Kidney (tissue), 14 donors: ENCODE measurements around the gene BCAS3. TPM values are rescaled to one million over a fixed set of nuclear protein-coding genes. Genes with fewer than 3 reads are reported as not detected.

Source experiments
- DNase-seq, 5 donors: peaks; one replicate each; pipeline ENCODE4 v3.0.0-alpha.2; 2013 to 2020
- FAIRE-seq: peaks from 2 replicates; lab custom pipeline; 2012; peaks lifted over from hg19 to GRCh38; lab: Jason Lieb, UNC
- H3K27ac ChIP-seq, 2 donors: one replicate each; pipeline ENCODE4 v1.7.0; 2013; ENCODE audit warnings: low read depth in 2 of 2, low read length in 2 of 2, inconsistent platforms in 1 of 2
- H3K27me3 ChIP-seq: one replicate; pipeline ENCODE4 v1.7.1; 2013; ENCODE audit warnings: low read length, inconsistent platforms; ENCODE audit not compliant: control insufficient read depth, insufficient read depth
- H3K36me3 ChIP-seq, 3 donors: one replicate each; pipeline versions ENCODE4 v1.7.0 to v1.7.1; 2013; ENCODE audit warnings: low read length in 3 of 3, control low read depth in 1 of 3, inconsistent platforms in 1 of 3; ENCODE audit not compliant: insufficient read depth in 3 of 3, control insufficient read depth in 2 of 3
- H3K4me1 ChIP-seq, 3 donors: one replicate each; pipeline versions ENCODE4 v1.7.0 to v1.7.1; 2013; ENCODE audit warnings: low read length in 3 of 3, inconsistent platforms in 1 of 3, low read depth in 1 of 3; ENCODE audit not compliant: control insufficient read depth in 2 of 3, insufficient read depth in 2 of 3
- H3K4me3 ChIP-seq, 3 donors: one replicate each; pipeline versions ENCODE4 v1.7.0 to v1.8.1; 2013; ENCODE audit warnings: low read length in 3 of 3, control low read depth in 1 of 3, inconsistent platforms in 1 of 3
- H3K9ac ChIP-seq, 3 donors: one replicate each; pipeline versions ENCODE4 v1.7.0 to v1.7.1; 2013; ENCODE audit warnings: low read length in 3 of 3, control low read depth in 1 of 3, inconsistent platforms in 1 of 3
- H3K9me3 ChIP-seq, 3 donors: one replicate each; pipeline versions ENCODE4 v1.7.0 to v1.7.1; 2013; ENCODE audit warnings: low read length in 3 of 3, control low read depth in 1 of 3, inconsistent platforms in 1 of 3; ENCODE audit not compliant: control insufficient read depth in 2 of 3, insufficient read depth in 1 of 3
- intact Hi-C: fragments of 100-400 bp; cut with DNase I; formaldehyde crosslinking; loops from one replicate; pipeline ENCODE4 v1.11.1; 2022
- polyA plus RNA-seq: library from polyadenylated mRNA; stranded (reverse); fragments of 350-450 nt; fragmentation: Illumina TruSeq; extraction: RNeasy Lipid Tissue Mini Kit (QIAGEN cat#74804); gene quantifications from one replicate; pipeline ENCODE4 v1.2.3, GENCODE V29; 2014; ENCODE audit warnings: low read depth, low replicate concordance; ENCODE audit not compliant: insufficient read depth
- total RNA-seq: library from RNA; stranded (reverse); fragmentation: NEBNext Ultra II Directional; extraction: Animal tissue kit (Norgen Biotek cat#: 25700); gene quantifications from one replicate; pipeline ENCODE4 v1.2.1, GENCODE V29; 2021
- TF ChIP-seq, protein P1 (sequence below): IDR thresholded peaks from 3 replicates; pipeline ENCODE4 v1.5.1; 2012; ENCODE audit warnings: mild to moderate bottlenecking, moderate library complexity, borderline replicate concordance; ENCODE audit not compliant: insufficient read depth; ENCODE audit errors: extremely low read depth
- donor health status: control.
- donor health status: control.
- donor health status: control.
- donor health status: control.
- donor health status: control.
- donor health status: DM: yes; HTN: yes; CAD: no.
- donor health status: Normal renal cell carcinoma (clear cell type).

The BCAS3 gene
- total and polyA plus RNA-seq, 2 donors from 2014 or later, result 18.3 to 44.1 TPM

DNA sequence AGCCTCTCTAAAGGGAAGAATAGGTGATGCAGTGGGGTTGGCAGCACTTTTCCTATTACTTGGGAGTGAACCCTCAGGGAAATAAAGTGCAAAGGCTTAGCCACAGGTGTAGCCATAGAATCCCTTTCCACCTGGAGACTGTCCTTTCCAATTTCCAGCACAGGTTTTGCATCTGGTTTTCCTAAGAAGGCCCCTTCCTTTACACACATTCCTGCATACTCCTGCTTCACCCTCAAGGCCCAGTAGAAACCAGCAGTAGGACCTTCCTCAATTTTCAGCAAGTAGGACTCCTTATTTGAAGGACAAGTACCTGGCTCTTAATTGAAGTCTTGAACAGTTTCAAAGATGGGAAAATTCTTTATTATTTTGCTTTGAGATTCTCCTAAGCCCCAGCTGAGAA, 550.2 kb downstream of the BCAS3 start:
- Histone ChIP-seq H3K4me1 (no peaks in the 10 kb centered on the region), H3K9me3 (no peaks in the 10 kb centered on the region), H3K9ac (no peak overlapping the region), H3K4me3 (no peak overlapping the region), H3K36me3 (no peaks in the 10 kb centered on the region), H3K27me3 (no peaks in the 10 kb centered on the region), H3K27ac (no peak overlapping the region)
- TF ChIP-seq, protein P1, sequence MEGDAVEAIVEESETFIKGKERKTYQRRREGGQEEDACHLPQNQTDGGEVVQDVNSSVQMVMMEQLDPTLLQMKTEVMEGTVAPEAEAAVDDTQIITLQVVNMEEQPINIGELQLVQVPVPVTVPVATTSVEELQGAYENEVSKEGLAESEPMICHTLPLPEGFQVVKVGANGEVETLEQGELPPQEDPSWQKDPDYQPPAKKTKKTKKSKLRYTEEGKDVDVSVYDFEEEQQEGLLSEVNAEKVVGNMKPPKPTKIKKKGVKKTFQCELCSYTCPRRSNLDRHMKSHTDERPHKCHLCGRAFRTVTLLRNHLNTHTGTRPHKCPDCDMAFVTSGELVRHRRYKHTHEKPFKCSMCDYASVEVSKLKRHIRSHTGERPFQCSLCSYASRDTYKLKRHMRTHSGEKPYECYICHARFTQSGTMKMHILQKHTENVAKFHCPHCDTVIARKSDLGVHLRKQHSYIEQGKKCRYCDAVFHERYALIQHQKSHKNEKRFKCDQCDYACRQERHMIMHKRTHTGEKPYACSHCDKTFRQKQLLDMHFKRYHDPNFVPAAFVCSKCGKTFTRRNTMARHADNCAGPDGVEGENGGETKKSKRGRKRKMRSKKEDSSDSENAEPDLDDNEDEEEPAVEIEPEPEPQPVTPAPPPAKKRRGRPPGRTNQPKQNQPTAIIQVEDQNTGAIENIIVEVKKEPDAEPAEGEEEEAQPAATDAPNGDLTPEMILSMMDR, result no peak
- no peak for FAIRE-seq
- intact Hi-C loops, result no loop called here
- DNase-seq, result no peak

DNA sequence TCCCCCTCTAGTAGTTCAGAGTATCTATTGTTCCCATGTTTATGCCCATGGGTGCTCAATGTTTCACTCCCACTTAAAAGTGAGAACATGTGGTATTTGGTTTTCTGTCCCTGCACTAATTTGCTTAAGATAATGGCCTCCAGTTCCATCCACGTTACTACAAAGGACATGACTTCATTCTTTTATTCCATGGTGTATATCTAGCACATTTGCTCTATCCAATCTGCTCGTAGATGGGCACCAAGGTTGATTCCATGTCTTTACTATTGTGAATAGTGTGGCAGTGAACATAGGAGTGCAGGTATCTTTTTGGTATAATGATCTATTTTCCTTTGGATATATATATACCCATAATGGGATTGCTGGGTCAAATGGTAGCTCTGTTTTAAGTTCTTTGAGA, 552.8 kb downstream of the BCAS3 start:
- no peak overlapping the region for H3K9ac ChIP-seq
- H3K27me3 ChIP-seq, result no peaks in the 10 kb centered on the region
- no peaks in the 10 kb centered on the region for H3K36me3 ChIP-seq
- intact Hi-C loops, result no loop called here
- no peak for FAIRE-seq
- DNase-seq, result no peak
- no peaks in the 10 kb centered on the region for H3K9me3 ChIP-seq
- TF ChIP-seq, protein P1, result no peak
- H3K27ac ChIP-seq, result no peak overlapping the region
- H3K4me3 ChIP-seq, result no peak overlapping the region
- H3K4me1 ChIP-seq, result peaks cover 3 to 11% (median 8%) of the 10 kb centered on the region in 3 donors

DNA sequence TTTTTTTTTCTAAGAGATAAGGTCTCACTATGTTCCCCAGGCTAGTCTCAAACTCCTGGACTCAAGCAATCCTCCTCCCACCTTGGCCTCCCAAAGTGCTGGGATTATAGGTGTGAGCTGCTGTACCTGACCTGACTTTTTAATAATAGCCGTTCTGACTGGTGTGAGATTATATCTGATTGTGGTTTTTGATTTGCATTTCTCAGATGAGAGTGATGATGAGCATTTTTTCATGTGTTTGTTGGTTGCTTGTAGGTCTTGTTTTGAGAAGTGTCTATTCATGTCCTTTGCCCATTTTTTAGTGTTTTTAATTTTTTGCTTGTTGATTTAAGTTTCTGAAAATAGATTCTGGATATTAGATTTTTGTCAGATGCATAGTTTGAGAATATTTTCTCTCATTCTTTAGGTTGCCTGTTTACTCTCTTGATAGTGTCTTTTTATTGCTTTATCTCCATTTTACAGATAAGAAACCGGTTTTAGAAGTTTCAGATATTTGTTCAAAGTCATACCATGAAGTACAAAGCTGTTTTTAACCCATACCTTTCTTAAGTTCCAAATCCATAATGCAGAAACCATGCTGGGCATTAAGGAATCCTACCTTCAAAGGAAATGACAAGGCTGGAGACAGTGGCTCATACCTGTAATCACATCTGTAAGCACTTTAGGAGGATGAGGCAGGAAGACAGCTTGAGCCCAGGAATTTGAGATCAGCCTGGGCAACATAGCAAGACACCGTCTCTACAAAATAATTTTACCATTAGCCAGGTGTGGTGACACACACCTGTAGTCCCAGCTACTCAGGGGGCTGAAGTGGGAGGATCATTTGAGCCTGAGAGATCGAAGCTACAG, 553.5 kb downstream of the BCAS3 start:
- H3K9ac ChIP-seq, result no peak overlapping the region
- intact Hi-C loops, result no loop called here
- no peaks in the 10 kb centered on the region for H3K9me3 ChIP-seq
- no peaks in the 10 kb centered on the region for H3K27me3 ChIP-seq
- no peak overlapping the region for H3K4me3 ChIP-seq
- no peaks in the 10 kb centered on the region for H3K36me3 ChIP-seq
- no peak for DNase-seq
- H3K4me1 ChIP-seq, result peaks cover 11 to 16% (median 14%) of the 10 kb centered on the region in 3 donors
- TF ChIP-seq, protein P1, result no peak
- FAIRE-seq, result no peak
- H3K27ac ChIP-seq, result no peak overlapping the region
